Upper lobe of right lung (tissue), 1 donor: ENCODE results near the gene ARRB1. TPM values are rescaled to one million over a fixed set of nuclear protein-coding genes. Genes with fewer than 3 reads are reported as not detected.
A peak's percentile ranks its signal among the peaks of the same experiment; 100 is the strongest.
"Not testable (repeated sequence)": the region's sequence is repeated elsewhere in the genome, so short reads cannot be mapped to it uniquely, and the experiment has no call there.

Experiments
- ATAC-seq: fragments of 200-7000 bp; cut with Tn5 transposase; one replicate; pipeline ENCODE4 v1.9.1; 2020; ENCODE audit warnings: mild to moderate bottlenecking, moderate library complexity
- DNase-seq: peaks from one replicate; pipeline ENCODE4 v3.0.0-alpha.2; 2020
- H3K27ac ChIP-seq: fragments of 200-600 bp; one replicate; pipeline ENCODE4 v1.8.0; 2022
- H3K27me3 ChIP-seq: fragments of 200-600 bp; one replicate; pipeline ENCODE4 v1.8.0; 2022; ENCODE audit warnings: mild to moderate bottlenecking
- H3K36me3 ChIP-seq: fragments of 200-600 bp; one replicate; pipeline ENCODE4 v1.8.0; 2022
- H3K4me1 ChIP-seq: fragments of 200-600 bp; one replicate; pipeline ENCODE4 v1.8.0; 2022
- H3K4me3 ChIP-seq: fragments of 200-600 bp; one replicate; pipeline ENCODE4 v1.8.0; 2022; ENCODE audit warnings: mild to moderate bottlenecking
- H3K9me3 ChIP-seq: fragments of 200-600 bp; one replicate; pipeline ENCODE4 v1.8.0; 2022
- intact Hi-C: fragments of 100-400 bp; cut with DNase I; formaldehyde crosslinking; loops from one replicate; pipeline ENCODE4 v1.11.0; 2022
- total RNA-seq: library from RNA; stranded (reverse); fragmentation: NEBNext Ultra II Directional; extraction: Animal tissue kit (Norgen Biotek cat#: 25700); gene quantifications from one replicate; pipeline ENCODE4 v1.2.1, GENCODE V29; 2021
- TF ChIP-seq, protein P1 (sequence below): fragments of 200-600 bp; IDR thresholded peaks from one replicate; pipeline ENCODE4 v1.8.0; 2022; ENCODE audit warnings: antibody characterized with exemption
- donor health status: DM: no; HTN: yes; CAD: no; lungs with severe emphysema.

The ARRB1 gene
- total RNA-seq, 1 donor from 2014 or later: 188 TPM

DNA sequence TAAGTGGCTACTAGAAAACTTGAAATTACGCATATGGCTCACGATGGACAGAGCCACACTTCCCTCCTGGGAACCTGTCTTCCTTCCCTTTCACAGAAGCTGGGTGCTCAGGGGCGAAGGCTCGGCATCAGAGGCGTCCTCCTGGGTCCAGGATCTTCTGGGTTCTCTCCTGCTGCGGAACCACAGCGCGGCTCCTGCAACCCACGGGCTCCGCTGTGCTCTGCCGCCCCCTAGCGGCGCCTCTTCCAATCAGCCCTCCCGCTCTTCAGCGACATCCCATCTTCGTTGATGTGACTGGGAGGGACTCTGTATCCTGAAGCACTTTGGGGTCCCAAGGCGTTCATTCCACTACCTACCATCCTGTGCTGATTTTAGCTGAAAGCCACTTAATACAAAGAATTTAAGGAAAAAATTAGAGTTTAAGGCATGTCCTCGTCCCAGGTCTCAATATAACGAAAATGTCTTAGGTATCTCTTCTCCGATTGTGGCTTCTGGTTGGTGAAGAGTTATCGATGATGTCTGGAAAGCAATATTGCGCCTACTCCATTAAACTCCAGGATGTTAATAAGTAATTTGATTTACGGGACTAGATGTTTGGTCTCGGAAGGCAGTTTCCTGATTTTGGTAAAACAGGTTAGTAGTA lies 33.1 kb upstream of the ARRB1 start:
- H3K4me3 ChIP-seq: no peak overlapping the region
- peaks cover 33% of the 10 kb centered on the region for H3K4me1 ChIP-seq
- H3K27ac ChIP-seq: no peak overlapping the region
- peak; percentile 92 for ATAC-seq
- no peaks in the 10 kb centered on the region for H3K9me3 ChIP-seq
- TF ChIP-seq, protein P1, sequence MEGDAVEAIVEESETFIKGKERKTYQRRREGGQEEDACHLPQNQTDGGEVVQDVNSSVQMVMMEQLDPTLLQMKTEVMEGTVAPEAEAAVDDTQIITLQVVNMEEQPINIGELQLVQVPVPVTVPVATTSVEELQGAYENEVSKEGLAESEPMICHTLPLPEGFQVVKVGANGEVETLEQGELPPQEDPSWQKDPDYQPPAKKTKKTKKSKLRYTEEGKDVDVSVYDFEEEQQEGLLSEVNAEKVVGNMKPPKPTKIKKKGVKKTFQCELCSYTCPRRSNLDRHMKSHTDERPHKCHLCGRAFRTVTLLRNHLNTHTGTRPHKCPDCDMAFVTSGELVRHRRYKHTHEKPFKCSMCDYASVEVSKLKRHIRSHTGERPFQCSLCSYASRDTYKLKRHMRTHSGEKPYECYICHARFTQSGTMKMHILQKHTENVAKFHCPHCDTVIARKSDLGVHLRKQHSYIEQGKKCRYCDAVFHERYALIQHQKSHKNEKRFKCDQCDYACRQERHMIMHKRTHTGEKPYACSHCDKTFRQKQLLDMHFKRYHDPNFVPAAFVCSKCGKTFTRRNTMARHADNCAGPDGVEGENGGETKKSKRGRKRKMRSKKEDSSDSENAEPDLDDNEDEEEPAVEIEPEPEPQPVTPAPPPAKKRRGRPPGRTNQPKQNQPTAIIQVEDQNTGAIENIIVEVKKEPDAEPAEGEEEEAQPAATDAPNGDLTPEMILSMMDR: peak; percentile 99
- intact Hi-C loops: loop anchor here (5.0 kb wide), 2 partner anchors 47 to 107 kb away; no protein-coding TSS in a partner anchor
- peak; percentile 91 for DNase-seq
- H3K27me3 ChIP-seq: no peaks in the 10 kb centered on the region
- H3K36me3 ChIP-seq: no peaks in the 10 kb centered on the region

DNA sequence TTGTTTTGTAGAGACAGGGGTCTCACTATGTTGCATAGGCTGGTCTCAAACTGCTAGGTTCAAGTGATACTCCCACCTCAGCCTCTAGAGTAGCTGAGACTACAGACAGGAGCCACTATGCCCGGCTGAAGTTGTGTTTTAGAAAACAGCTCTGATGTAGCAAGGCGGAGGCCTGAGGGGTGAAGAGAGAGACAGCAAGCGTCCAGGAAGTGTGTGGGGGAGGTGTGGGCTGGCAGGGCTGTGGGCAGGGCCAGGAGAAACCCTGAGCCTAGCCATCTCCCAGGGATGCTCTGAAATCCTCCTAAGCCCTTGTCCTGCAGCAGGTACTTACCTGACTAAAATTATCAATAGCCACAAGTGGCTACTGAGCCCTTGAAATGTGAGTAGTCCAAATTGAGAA lies 31.8 kb upstream of the ARRB1 start:
- Histone ChIP-seq H3K4me1 (peaks cover 28% of the 10 kb centered on the region), H3K4me3 (no peak overlapping the region), H3K9me3 (no peaks in the 10 kb centered on the region), H3K36me3 (no peaks in the 10 kb centered on the region), H3K27ac (no peak overlapping the region), H3K27me3 (no peaks in the 10 kb centered on the region)
- intact Hi-C loops: loop anchor here (5.0 kb wide), 2 partner anchors 46 to 106 kb away; no protein-coding TSS in a partner anchor
- TF ChIP-seq, protein P1: no peak
- peak; percentile 73 for DNase-seq
- ATAC-seq: peak; percentile 54

DNA sequence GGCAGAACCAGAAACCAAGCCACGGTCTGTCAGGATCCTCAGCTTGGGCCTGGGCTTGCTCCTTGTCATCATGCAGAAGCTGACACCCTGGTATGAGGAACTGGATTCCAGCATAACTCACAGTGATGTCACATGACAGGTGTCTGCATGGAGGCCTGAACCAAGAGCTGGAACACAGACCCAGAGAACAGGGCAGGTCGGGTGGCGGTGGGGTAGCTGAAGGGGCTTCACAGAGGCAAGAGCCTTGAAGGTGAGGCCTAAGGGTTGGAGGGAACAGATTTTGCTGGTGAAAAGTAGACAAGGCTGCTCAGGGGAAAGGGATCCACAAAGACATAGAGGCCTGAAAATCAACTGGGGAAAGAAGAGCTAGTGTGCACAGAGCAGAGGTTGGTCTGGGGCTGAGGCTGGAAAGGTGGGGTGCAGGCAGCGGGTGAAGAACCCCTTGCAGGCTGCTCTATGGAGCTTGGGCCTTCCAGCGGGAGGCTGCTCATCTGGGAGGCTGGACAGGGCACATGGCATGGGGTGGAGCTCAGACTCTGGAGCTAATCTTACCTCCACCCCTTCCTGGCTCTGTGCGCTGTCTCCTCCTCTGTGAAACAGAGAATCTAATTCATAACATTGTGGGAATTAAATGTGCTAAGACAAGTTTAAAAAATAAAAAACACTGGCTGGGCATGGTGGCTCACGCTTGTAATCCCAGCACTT lies 29.4 kb upstream of the ARRB1 start:
- peak overlapping the region; percentile 65 for H3K27ac ChIP-seq
- TF ChIP-seq, protein P1: no peak
- H3K4me3 ChIP-seq: no peak overlapping the region
- intact Hi-C loops: loop anchor here (5.0 kb wide), 2 partner anchors 44 to 104 kb away; no protein-coding TSS in a partner anchor
- H3K9me3 ChIP-seq: no peaks in the 10 kb centered on the region
- no peaks in the 10 kb centered on the region for H3K36me3 ChIP-seq
- no peaks in the 10 kb centered on the region for H3K27me3 ChIP-seq
- ATAC-seq (peak; percentile 82), DNase-seq (no peak)
- peaks cover 26% of the 10 kb centered on the region for H3K4me1 ChIP-seq

DNA sequence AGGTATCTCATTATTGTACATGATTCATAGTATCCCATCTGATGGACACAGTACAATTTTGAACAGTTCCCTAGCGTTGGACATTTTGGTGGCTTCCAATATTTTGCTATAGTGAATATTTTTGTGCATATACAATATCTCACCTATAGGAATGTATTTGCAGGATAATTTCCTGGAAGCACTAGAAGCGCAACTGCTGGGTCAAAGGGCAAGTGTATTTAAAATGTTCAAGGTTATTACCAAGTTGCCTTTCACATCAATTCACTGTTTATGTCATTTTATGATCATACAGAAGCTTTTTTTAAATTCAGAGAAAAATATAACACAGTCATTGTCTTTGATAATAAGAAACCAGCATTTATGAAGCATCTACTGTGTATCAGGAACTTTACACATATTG lies 28.8 kb upstream of the ARRB1 start:
- Histone ChIP-seq H3K9me3 (no peaks in the 10 kb centered on the region), H3K36me3 (no peaks in the 10 kb centered on the region), H3K4me1 (peaks cover 26% of the 10 kb centered on the region), H3K27ac (no peak overlapping the region), H3K27me3 (no peaks in the 10 kb centered on the region), H3K4me3 (no peak overlapping the region)
- DNase-seq (no peak), ATAC-seq (no peak)
- TF ChIP-seq, protein P1: no peak
- intact Hi-C loops: loop anchor here (5.0 kb wide), 2 partner anchors 43 to 103 kb away; no protein-coding TSS in a partner anchor

DNA sequence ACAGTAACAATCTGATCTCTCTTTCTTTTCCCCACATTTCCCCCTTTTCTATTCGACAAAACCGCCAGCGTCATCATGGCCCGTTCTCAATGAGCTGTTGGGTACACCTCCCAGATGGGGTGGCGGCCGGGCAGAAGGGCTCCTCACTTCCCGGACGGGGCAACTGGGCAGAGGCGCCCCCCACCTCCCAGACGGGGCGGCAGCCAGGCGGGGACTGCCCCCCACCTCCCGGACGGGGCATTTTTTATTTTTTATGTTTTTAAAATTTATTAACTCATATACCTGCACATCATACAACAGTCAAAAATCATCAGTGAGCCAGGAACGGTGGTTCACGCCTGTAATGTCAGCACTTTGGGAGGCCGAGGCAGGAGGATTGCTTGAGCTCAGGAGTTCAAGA lies 27.3 kb upstream of the ARRB1 start:
- H3K9me3 ChIP-seq, H3K27ac ChIP-seq, DNase-seq, H3K27me3 ChIP-seq, ATAC-seq, H3K4me3 ChIP-seq, H3K36me3 ChIP-seq, intact Hi-C loops: not testable (repeated sequence)
- peaks cover 23% of the 10 kb centered on the region for H3K4me1 ChIP-seq

DNA sequence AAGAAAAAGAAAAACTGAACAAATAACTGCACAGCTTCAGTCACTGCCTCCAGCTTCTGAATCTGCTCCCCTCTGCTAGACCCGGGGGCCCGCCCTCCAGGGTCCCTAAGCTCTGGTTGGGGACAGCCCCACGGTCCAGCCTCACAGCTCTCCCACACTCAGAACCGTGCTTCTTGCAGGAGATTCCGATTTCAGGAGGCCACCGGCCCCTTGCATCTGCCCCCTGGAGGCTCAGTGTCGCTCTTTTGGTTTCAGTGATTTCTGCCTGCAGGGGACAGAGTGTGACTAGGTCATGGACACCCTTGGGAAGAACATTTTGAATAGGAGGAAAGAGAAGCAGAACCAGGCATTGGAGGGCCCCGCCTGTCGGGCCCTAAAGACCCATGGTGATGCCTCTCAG lies 24.7 kb upstream of the ARRB1 start:
- ATAC-seq (no peak), DNase-seq (no peak)
- Histone ChIP-seq H3K36me3 (no peaks in the 10 kb centered on the region), H3K27me3 (no peaks in the 10 kb centered on the region), H3K4me1 (peaks cover 26% of the 10 kb centered on the region), H3K4me3 (no peak overlapping the region), H3K9me3 (no peaks in the 10 kb centered on the region), H3K27ac (no peak overlapping the region)
- intact Hi-C loops: no loop called here
- TF ChIP-seq, protein P1: no peak
